IMR-90 (cell line): ENCODE results near the gene SPATA25. TPM values are rescaled to one million over a fixed set of nuclear protein-coding genes. Genes with fewer than 3 reads are reported as not detected.

ENCODE experiments used
- ATAC-seq: fragments of 200-7000 bp; cut with Tn5 transposase; 2 replicates; pipeline ENCODE4 v1.9.1; 2020; ENCODE audit warnings: low read depth, mild to moderate bottlenecking, moderate library complexity
- BruUV-seq: library from RNA; stranded (reverse); fragments of 400-500 nt; replicated peaks from 2 replicates; lab custom pipeline; 2021; lab: Mats Ljungman, UMichigan
- CTCF ChIA-PET: fragments of 300-600 bp; formaldehyde crosslinking; extraction: SDS; loops from one replicate; lab custom pipeline; 2021; ENCODE audit warnings: antibody characterized with exemption; lab: Yijun Ruan, JAX
- POLR2A ChIA-PET: fragments of 300-600 bp; sonication (Branson Sonifier 250); formaldehyde crosslinking; loops from one replicate; lab custom pipeline; 2022; ENCODE audit warnings: antibody characterized with exemption; ENCODE audit not compliant: unreplicated experiment; lab: Charles Lee
- DNase-seq: peaks from one replicate; pipeline ENCODE4 v3.0.0; 2013
- H2AFZ ChIP-seq: replicated peaks from 2 replicates; pipeline ENCODE3; 2013; ENCODE audit warnings: low read length, mild to moderate bottlenecking; ENCODE audit not compliant: poor library complexity
- H2AK5ac ChIP-seq: 2 replicates; pipeline ENCODE4 v1.6.1; 2013; ENCODE audit warnings: low read depth, low read length, inconsistent platforms
- H2AK9ac ChIP-seq: replicated peaks from 2 replicates; pipeline ENCODE3; 2013; ENCODE audit warnings: mild to moderate bottlenecking, low read depth, low read length, moderate library complexity; ENCODE audit not compliant: poor library complexity
- H2BK120ac ChIP-seq: 2 replicates; pipeline ENCODE4 v1.6.1; 2013; ENCODE audit warnings: low read depth, low read length, inconsistent platforms
- H2BK15ac ChIP-seq: 3 replicates; pipeline ENCODE4 v1.6.1; 2013; ENCODE audit warnings: low read depth, low read length, inconsistent platforms
- H2BK20ac ChIP-seq: 2 replicates; pipeline ENCODE4 v1.6.1; 2013; ENCODE audit warnings: low read depth, mild to moderate bottlenecking, inconsistent platforms, low read length, moderate library complexity
- H2BK5ac ChIP-seq: 2 replicates; pipeline ENCODE4 v1.6.1; 2013; ENCODE audit warnings: mild to moderate bottlenecking, low read depth, low read length, inconsistent platforms; ENCODE audit not compliant: poor library complexity, severe bottlenecking
- H3K14ac ChIP-seq: replicated peaks from 2 replicates; pipeline ENCODE4 v1.6.1; 2013; ENCODE audit warnings: low read depth, low read length, inconsistent platforms
- H3K18ac ChIP-seq: 2 replicates; pipeline ENCODE4 v1.6.1; 2013; ENCODE audit warnings: low read depth, low read length, control low read depth
- H3K23ac ChIP-seq: 2 replicates; pipeline ENCODE4 v1.6.1; 2013; ENCODE audit warnings: low read depth, low read length, inconsistent platforms
- H3K27ac ChIP-seq: 2 replicates; pipeline ENCODE4 v1.5.1; 2013; ENCODE audit warnings: mild to moderate bottlenecking, control low read depth, low read length; ENCODE audit not compliant: insufficient read depth
- H3K27me3 ChIP-seq: 2 replicates; pipeline ENCODE4 v1.6.1; 2013; ENCODE audit warnings: low read length; ENCODE audit not compliant: control insufficient read depth, insufficient read depth
- H3K36me3 ChIP-seq: 2 replicates; pipeline ENCODE4 v1.6.1; 2013; ENCODE audit warnings: low read length, mixed read lengths; ENCODE audit not compliant: control insufficient read depth, insufficient read depth
- H3K4ac ChIP-seq: 2 replicates; pipeline ENCODE4 v1.6.1; 2013; ENCODE audit warnings: low read depth, low read length, inconsistent platforms
- H3K4me1 ChIP-seq: 2 replicates; pipeline ENCODE4 v1.6.1; 2013; ENCODE audit warnings: low read length, mixed read lengths; ENCODE audit not compliant: control insufficient read depth, insufficient read depth
- H3K4me2 ChIP-seq: 2 replicates; pipeline ENCODE4 v1.6.1; 2013; ENCODE audit warnings: low read depth, mild to moderate bottlenecking, control low read depth, low read length, moderate library complexity
- H3K4me3 ChIP-seq: 2 replicates; pipeline ENCODE4 v1.5.1; 2013; ENCODE audit warnings: low read depth, mild to moderate bottlenecking, control low read depth, low read length, moderate library complexity; ENCODE audit not compliant: insufficient read depth
- H3K56ac ChIP-seq: 2 replicates; pipeline ENCODE4 v1.6.1; 2013; ENCODE audit warnings: low read length, inconsistent platforms; ENCODE audit not compliant: insufficient read depth; ENCODE audit errors: extremely low read depth
- H3K79me1 ChIP-seq, 2 experiments: 2 replicates each; pipeline ENCODE4 v1.6.1; 2013; ENCODE audit warnings: low read length in 2 of 2, inconsistent platforms in 1 of 2, low read depth in 1 of 2
- H3K9ac ChIP-seq: 2 replicates; pipeline ENCODE4 v1.6.1; 2013; ENCODE audit warnings: low read depth, low read length, control low read depth
- H3K9me1 ChIP-seq: 2 replicates; pipeline ENCODE4 v1.6.1; 2013; ENCODE audit warnings: low read length, inconsistent platforms; ENCODE audit not compliant: insufficient read depth
- H3K9me3 ChIP-seq: 2 replicates; pipeline ENCODE4 v1.6.1; 2013; ENCODE audit warnings: low read length; ENCODE audit not compliant: control insufficient read depth, insufficient read depth
- H4K20me1 ChIP-seq: 2 replicates; pipeline ENCODE4 v1.6.1; 2013; ENCODE audit warnings: low read length, inconsistent platforms; ENCODE audit not compliant: insufficient read depth
- H4K5ac ChIP-seq: 2 replicates; pipeline ENCODE4 v1.6.1; 2013; ENCODE audit warnings: mild to moderate bottlenecking, low read depth, low read length, control low read depth
- H4K8ac ChIP-seq, 2 experiments: 2 replicates each; pipeline ENCODE4 v1.6.1; 2013; ENCODE audit warnings: low read depth in 2 of 2, low read length in 2 of 2, control low read depth in 1 of 2, inconsistent platforms in 1 of 2
- H4K91ac ChIP-seq: 2 replicates; pipeline ENCODE4 v1.6.1; 2013; ENCODE audit warnings: low read depth, low read length, inconsistent platforms; ENCODE audit not compliant: insufficient read depth
- BHLHE40 ChIP-seq: fragments of 150-350 bp; IDR thresholded peaks from 2 replicates; pipeline ENCODE4 v1.6.1; 2016; ENCODE audit warnings: mild to moderate bottlenecking, low read depth, low read length
- CEBPB ChIP-seq: IDR thresholded peaks from 2 replicates; pipeline ENCODE4 v1.6.1; 2012; ENCODE audit warnings: low read depth, low read length, improper control_type of control experiment
- CHD1 ChIP-seq: IDR thresholded peaks from 2 replicates; pipeline ENCODE4 v1.6.1; 2012; ENCODE audit warnings: low read depth, low read length, improper control_type of control experiment
- FOS ChIP-seq: fragments of 150-350 bp; IDR thresholded peaks from 2 replicates; pipeline ENCODE4 v1.6.1; 2016; ENCODE audit warnings: low read depth, low read length
- MAFK ChIP-seq: IDR thresholded peaks from 2 replicates; pipeline ENCODE4 v1.6.1; 2012; ENCODE audit warnings: low read depth, low read length, improper control_type of control experiment
- MAZ ChIP-seq: IDR thresholded peaks from 2 replicates; pipeline ENCODE4 v1.6.1; 2012; ENCODE audit warnings: low read depth, mild to moderate bottlenecking, low read length, improper control_type of control experiment, moderate library complexity, borderline replicate concordance
- MXI1 ChIP-seq: IDR thresholded peaks from 2 replicates; pipeline ENCODE4 v1.6.1; 2012; ENCODE audit warnings: low read depth, mild to moderate bottlenecking, low read length, moderate library complexity, borderline replicate concordance
- NFE2L2 ChIP-seq: fragments of 150-350 bp; IDR thresholded peaks from 2 replicates; pipeline ENCODE4 v1.6.1; 2016; ENCODE audit warnings: low read depth, mild to moderate bottlenecking, low read length
- POLR2A ChIP-seq: IDR thresholded peaks from 2 replicates; pipeline ENCODE4 v1.6.1; 2012; ENCODE audit warnings: mild to moderate bottlenecking, low read depth, low read length
- RAD21 ChIP-seq: IDR thresholded peaks from 2 replicates; pipeline ENCODE4 v1.6.1; 2012; ENCODE audit warnings: low read length, improper control_type of control experiment
- RCOR1 ChIP-seq: IDR thresholded peaks from 2 replicates; pipeline ENCODE4 v1.6.1; 2012; ENCODE audit warnings: mild to moderate bottlenecking, low read length, improper control_type of control experiment; ENCODE audit not compliant: insufficient replicate concordance
- RFX5 ChIP-seq: IDR thresholded peaks from 2 replicates; pipeline ENCODE4 v1.8.0; 2012; ENCODE audit warnings: low read depth, mild to moderate bottlenecking, low read length, moderate library complexity
- SMC3 ChIP-seq: fragments of 150-350 bp; IDR thresholded peaks from 2 replicates; pipeline ENCODE4 v1.6.1; 2016; ENCODE audit warnings: low read depth, mild to moderate bottlenecking, antibody characterized with exemption, low read length, moderate library complexity
- WGBS, 2 experiments: methylation state at CpG; one replicate each; pipeline versions ENCODE4 v1.1.5 to v1.1.7; 2013; ENCODE audit warnings: missing lambda C conversion rate in 2 of 2; ENCODE audit not compliant: insufficient read length in 1 of 2; ENCODE audit errors: extremely low coverage in 2 of 2; 5-methylcytosine and 5-hydroxymethylcytosine counted together
- dilution Hi-C: fragments of 300-500 bp; cut with HindIII; formaldehyde crosslinking; loops from one replicate; pipeline ENCODE4 v1.14.3; 2018; ENCODE audit warnings: low sequenced_read_pairs; ENCODE audit not compliant: unreplicated experiment
- in situ Hi-C: fragments of 300-500 bp; cut with MboI; formaldehyde crosslinking; loops from 3 replicates; pipeline ENCODE4 v1.14.3; 2019; ENCODE audit warnings: low sequenced_read_pairs, inconsistent platforms, mixed read lengths
- intact Hi-C: fragments of 100-400 bp; cut with micrococcal nuclease; formaldehyde crosslinking; loops from 2 replicates; pipeline ENCODE4 v1.10.0; 2022
- polyA plus RNA-seq, 3 experiments: library from polyadenylated mRNA; depleted of rRNA; stranded (reverse); fragments of >200 nt; gene quantifications; 2 replicates each; pipeline ENCODE4 v1.2.3, GENCODE V29; 2012; ENCODE audit warnings: low replicate concordance in 1 of 3
- total RNA-seq: library from RNA; depleted of rRNA; stranded (reverse); fragments of >200 nt; gene quantifications from 2 replicates; pipeline ENCODE4 v1.2.3, GENCODE V29; 2012
- TF ChIP-seq, protein P1 (sequence below): fragments of 150-350 bp; IDR thresholded peaks from 2 replicates; pipeline ENCODE4 v1.6.1; 2016; ENCODE audit warnings: low read depth, mild to moderate bottlenecking, low read length, moderate library complexity, borderline replicate concordance
- TF ChIP-seq, protein P2 (sequence below): conservative IDR thresholded peaks from 2 replicates; pipeline ENCODE4 v1.5.1; 2012; ENCODE audit warnings: mild to moderate bottlenecking, low read depth, low read length, improper control_type of control experiment
- TF ChIP-seq, protein P3 (sequence below): fragments of 150-350 bp; IDR thresholded peaks from 2 replicates; pipeline ENCODE4 v1.6.1; 2017; ENCODE audit warnings: mild to moderate bottlenecking, antibody characterized with exemption, low read length, low read depth

The SPATA25 gene
- total and polyA plus RNA-seq, 2 of the 4 experiments (the other 2 are of a cell fraction) = 0.18 to 0.36 TPM

DNA sequence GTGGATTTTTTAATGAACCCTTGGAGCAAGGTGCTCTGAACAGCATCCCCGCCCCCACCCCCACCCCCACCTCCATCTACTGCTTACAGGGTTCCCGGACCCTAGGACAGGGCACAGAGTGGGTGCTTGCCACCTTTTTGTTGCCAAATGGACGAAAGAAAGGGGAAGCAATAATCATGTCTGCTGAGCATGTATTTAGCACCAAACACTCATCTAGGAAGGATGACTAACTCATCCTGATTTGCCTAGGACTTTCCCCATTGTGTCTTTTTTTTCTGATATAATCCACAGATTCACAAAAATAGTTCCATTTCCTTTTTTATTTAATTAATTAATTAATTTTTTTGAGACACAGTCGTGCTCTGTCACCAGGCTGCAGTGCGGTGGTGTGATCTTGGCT is 25.7 kb upstream of the SPATA25 start:
- Histone ChIP-seq H2BK20ac (no peak overlapping the region), H4K5ac (no peak overlapping the region), H2AK5ac (no peak overlapping the region), H3K9me1 (peaks cover 8% of the 10 kb centered on the region), H3K18ac (no peak overlapping the region), H2AFZ (no peak overlapping the region), H3K9me3 (no peaks in the 10 kb centered on the region), H3K4me3 (no peak overlapping the region), H3K56ac (no peak overlapping the region), H4K8ac (no peak overlapping the region), H3K36me3 (peaks cover 10% of the 10 kb centered on the region; the same call in 1 of the 2 replicates), H3K4me1 (peaks cover 17% of the 10 kb centered on the region), H2BK120ac (no peak overlapping the region), H2BK5ac (no peak overlapping the region), H2BK15ac (no peak overlapping the region; the same call in 2 of the 3 replicates), H3K27ac (no peak overlapping the region), H4K20me1 (no peaks in the 10 kb centered on the region), H3K14ac (no peak overlapping the region), H3K23ac (no peak overlapping the region), H3K4ac (no peak overlapping the region), H4K91ac (no peak overlapping the region), H2AK9ac (no peak overlapping the region), H3K9ac (no peak overlapping the region), H3K79me1 (peaks cover 5 to 20% of the 10 kb centered on the region in 2 experiments; a peak in 3 of 4 replicates), H3K4me2 (no peak overlapping the region), H3K27me3 (no peaks in the 10 kb centered on the region)
- 60% methylated on average over 1 of the region's 5 CpGs; no CpG with 5 or more reads in 1 of the 2 experiments for WGBS, 2 experiments
- CTCF ChIA-PET = no interaction called here
- in situ Hi-C loops (loop anchor here (25.0 kb wide), 1 partner anchor 576 kb away; the partner anchor contains the start of gene SDC4), intact Hi-C loops (no loop called here), dilution Hi-C loops (no loop called here)
- TF ChIP-seq CEBPB (no peak), RAD21 (no peak), RFX5 (no peak), POLR2A (no peak), SMC3 (no peak), BHLHE40 (no peak), NFE2L2 (no peak), MAFK (no peak), FOS (no peak), RCOR1 (no peak), MXI1 (no peak), MAZ (no peak), CHD1 (no peak)
- TF ChIP-seq, protein P1, sequence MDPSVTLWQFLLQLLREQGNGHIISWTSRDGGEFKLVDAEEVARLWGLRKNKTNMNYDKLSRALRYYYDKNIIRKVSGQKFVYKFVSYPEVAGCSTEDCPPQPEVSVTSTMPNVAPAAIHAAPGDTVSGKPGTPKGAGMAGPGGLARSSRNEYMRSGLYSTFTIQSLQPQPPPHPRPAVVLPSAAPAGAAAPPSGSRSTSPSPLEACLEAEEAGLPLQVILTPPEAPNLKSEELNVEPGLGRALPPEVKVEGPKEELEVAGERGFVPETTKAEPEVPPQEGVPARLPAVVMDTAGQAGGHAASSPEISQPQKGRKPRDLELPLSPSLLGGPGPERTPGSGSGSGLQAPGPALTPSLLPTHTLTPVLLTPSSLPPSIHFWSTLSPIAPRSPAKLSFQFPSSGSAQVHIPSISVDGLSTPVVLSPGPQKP = no peak
- TF ChIP-seq, protein P2, sequence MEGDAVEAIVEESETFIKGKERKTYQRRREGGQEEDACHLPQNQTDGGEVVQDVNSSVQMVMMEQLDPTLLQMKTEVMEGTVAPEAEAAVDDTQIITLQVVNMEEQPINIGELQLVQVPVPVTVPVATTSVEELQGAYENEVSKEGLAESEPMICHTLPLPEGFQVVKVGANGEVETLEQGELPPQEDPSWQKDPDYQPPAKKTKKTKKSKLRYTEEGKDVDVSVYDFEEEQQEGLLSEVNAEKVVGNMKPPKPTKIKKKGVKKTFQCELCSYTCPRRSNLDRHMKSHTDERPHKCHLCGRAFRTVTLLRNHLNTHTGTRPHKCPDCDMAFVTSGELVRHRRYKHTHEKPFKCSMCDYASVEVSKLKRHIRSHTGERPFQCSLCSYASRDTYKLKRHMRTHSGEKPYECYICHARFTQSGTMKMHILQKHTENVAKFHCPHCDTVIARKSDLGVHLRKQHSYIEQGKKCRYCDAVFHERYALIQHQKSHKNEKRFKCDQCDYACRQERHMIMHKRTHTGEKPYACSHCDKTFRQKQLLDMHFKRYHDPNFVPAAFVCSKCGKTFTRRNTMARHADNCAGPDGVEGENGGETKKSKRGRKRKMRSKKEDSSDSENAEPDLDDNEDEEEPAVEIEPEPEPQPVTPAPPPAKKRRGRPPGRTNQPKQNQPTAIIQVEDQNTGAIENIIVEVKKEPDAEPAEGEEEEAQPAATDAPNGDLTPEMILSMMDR = no peak
- TF ChIP-seq, protein P3, sequence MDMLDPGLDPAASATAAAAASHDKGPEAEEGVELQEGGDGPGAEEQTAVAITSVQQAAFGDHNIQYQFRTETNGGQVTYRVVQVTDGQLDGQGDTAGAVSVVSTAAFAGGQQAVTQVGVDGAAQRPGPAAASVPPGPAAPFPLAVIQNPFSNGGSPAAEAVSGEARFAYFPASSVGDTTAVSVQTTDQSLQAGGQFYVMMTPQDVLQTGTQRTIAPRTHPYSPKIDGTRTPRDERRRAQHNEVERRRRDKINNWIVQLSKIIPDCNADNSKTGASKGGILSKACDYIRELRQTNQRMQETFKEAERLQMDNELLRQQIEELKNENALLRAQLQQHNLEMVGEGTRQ = no peak
- POLR2A ChIA-PET = no interaction called here
- ATAC-seq (no peak), DNase-seq (peak; percentile 39)
- no TSS peak for BruUV-seq
